ENCODE results near the gene ZNF732. TPM values are rescaled to one million over a fixed set of nuclear protein-coding genes. Genes with fewer than 3 reads are reported as not detected.

The ZNF732 gene
- polyA plus RNA-seq (2013, experiment 1 of 2): 0.25 TPM
- polyA plus RNA-seq (2013, experiment 2 of 2): 0.26 TPM

GRCh38 chr4:304969-305680 lies at the start of gene ZNF732:
Gene ZNF732, minus strand, starts transcription at chr4:305474. Its CDS starts 164 bp downstream, at chr4:305310.
- 1% methylated on average over 52 of the region's 53 CpGs for WGBS
- Histone ChIP-seq H4K91ac (ENCODE audit: low read length) (no peak within 1 kb of the TSS), H3K23ac (ENCODE audit: low read length in 2 of 2) (no peak within 1 kb of the TSS)

GRCh38 chr4:340011-340410 lies 34.7 kb upstream of the ZNF732 start:
- 83% methylated on average over 4 of the region's 4 CpGs for WGBS
- H4K8ac ChIP-seq (ENCODE audit: low read length): no peak overlapping the region
- H2BK12ac ChIP-seq (ENCODE audit: low read length in 2 of 2): no peak overlapping the region
- H3K9ac ChIP-seq (ENCODE audit: low read length): no peak overlapping the region
- no peak overlapping the region for H2BK120ac ChIP-seq (ENCODE audit: low read depth, low read length)
- no peak overlapping the region for H3K14ac ChIP-seq (ENCODE audit: low read length in 2 of 2)
- H3K27me3 ChIP-seq (ENCODE audit: control insufficient read depth in 1 of 2, insufficient read depth in 1 of 2, low read length in 2 of 2): no peaks in the 10 kb centered on the region
- peak overlapping the region in 1 of 2 experiments; percentile 41 for H3K4me3 ChIP-seq (ENCODE audit: insufficient read depth in 1 of 2, low read depth in 1 of 2, low read length in 2 of 2)
- no peak overlapping the region for H3K27ac ChIP-seq (ENCODE audit: low read length, poor library complexity, severe bottlenecking)
- no peak overlapping the region for H3K23ac ChIP-seq (ENCODE audit: low read length in 2 of 2)
- peaks cover 7 to 43% of the 10 kb centered on the region in 2 experiments for H3K36me3 ChIP-seq (ENCODE audit: control insufficient read depth in 1 of 2, insufficient read depth in 2 of 2, low read depth in 1 of 2, low read length in 2 of 2)
- H4K91ac ChIP-seq (ENCODE audit: low read length): no peak overlapping the region
- DNase-seq: no peak
- no peak overlapping the region for H3K4ac ChIP-seq (ENCODE audit: low read depth in 1 of 2, low read length in 2 of 2)
- H3K18ac ChIP-seq (ENCODE audit: low read depth in 1 of 2, low read length in 2 of 2): no peak overlapping the region
- no peak overlapping the region for H3K4me2 ChIP-seq (ENCODE audit: low read length, poor library complexity, severe bottlenecking)
- H2AFZ ChIP-seq (ENCODE audit: low read depth, low read length): no peak overlapping the region
- H3K9me3 ChIP-seq (ENCODE audit: control insufficient read depth, low read length): peaks cover 54% of the 10 kb centered on the region
- H2BK5ac ChIP-seq (ENCODE audit: low read depth, low read length, poor library complexity, severe bottlenecking): no peak overlapping the region
- no peak overlapping the region for H2BK15ac ChIP-seq (ENCODE audit: low read depth, poor library complexity, severe bottlenecking)
- peaks cover 13% of the 10 kb centered on the region for H3K4me1 ChIP-seq (ENCODE audit: control insufficient read depth, insufficient read depth, low read depth, low read length)
- H3K79me1 ChIP-seq (replicated peaks; ENCODE audit: low read length, poor library complexity, severe bottlenecking): peaks cover 17% of the 10 kb centered on the region
- H2AK5ac ChIP-seq (ENCODE audit: low read length, severe bottlenecking): no peak overlapping the region

More at GRCh38 chr4:304969-305680, at the start of gene ZNF732:
- peak; percentile 85 for DNase-seq
- peaks cover 73% of the 10 kb centered on the region for H3K9me3 ChIP-seq (ENCODE audit: control insufficient read depth, low read length)
- no peak within 1 kb of the TSS for H2BK15ac ChIP-seq (ENCODE audit: low read depth, poor library complexity, severe bottlenecking)
- peaks cover 0 to 5% of the 10 kb centered on the region in 2 experiments for H3K27me3 ChIP-seq (ENCODE audit: control insufficient read depth in 1 of 2, insufficient read depth in 1 of 2, low read length in 2 of 2)
- H3K4me2 ChIP-seq (ENCODE audit: low read length, poor library complexity, severe bottlenecking): peak within 1 kb of the TSS; percentile 71
- no peak within 1 kb of the TSS for H2BK120ac ChIP-seq (ENCODE audit: low read depth, low read length)
- peaks cover 5% of the 10 kb centered on the region for H3K4me1 ChIP-seq (ENCODE audit: control insufficient read depth, insufficient read depth, low read depth, low read length)
- H3K18ac ChIP-seq (ENCODE audit: low read depth in 1 of 2, low read length in 2 of 2): peak within 1 kb of the TSS in 1 of 2 experiments; percentile 18
- no peak within 1 kb of the TSS for H3K14ac ChIP-seq (ENCODE audit: low read length in 2 of 2)
- H4K8ac ChIP-seq (ENCODE audit: low read length): peak within 1 kb of the TSS; percentile 35
- no peak within 1 kb of the TSS for H2AK5ac ChIP-seq (ENCODE audit: low read length, severe bottlenecking)
- no peak within 1 kb of the TSS for H2BK12ac ChIP-seq (ENCODE audit: low read length in 2 of 2)
- peak within 1 kb of the TSS; percentile 72 for H2AFZ ChIP-seq (ENCODE audit: low read depth, low read length)
- no peak within 1 kb of the TSS for H3K4ac ChIP-seq (ENCODE audit: low read depth in 1 of 2, low read length in 2 of 2)
- no peaks in the 10 kb centered on the region for H3K36me3 ChIP-seq (ENCODE audit: control insufficient read depth in 1 of 2, insufficient read depth in 2 of 2, low read depth in 1 of 2, low read length in 2 of 2)
- no peak within 1 kb of the TSS for H3K27ac ChIP-seq (ENCODE audit: low read length, poor library complexity, severe bottlenecking)
- peaks cover 8% of the 10 kb centered on the region for H3K79me1 ChIP-seq (replicated peaks; ENCODE audit: low read length, poor library complexity, severe bottlenecking)
- H2BK5ac ChIP-seq (ENCODE audit: low read depth, low read length, poor library complexity, severe bottlenecking): no peak within 1 kb of the TSS
- H3K9ac ChIP-seq (ENCODE audit: low read length): no peak within 1 kb of the TSS
- H3K4me3 ChIP-seq (ENCODE audit: insufficient read depth in 1 of 2, low read depth in 1 of 2, low read length in 2 of 2): peak within 1 kb of the TSS; percentile 44 to 68

GRCh38 chr4:338759-339097 lies 33.5 kb upstream of the ZNF732 start:
- H3K4me2 ChIP-seq (ENCODE audit: low read length, poor library complexity, severe bottlenecking): peak overlapping the region; percentile 82

DNA sequence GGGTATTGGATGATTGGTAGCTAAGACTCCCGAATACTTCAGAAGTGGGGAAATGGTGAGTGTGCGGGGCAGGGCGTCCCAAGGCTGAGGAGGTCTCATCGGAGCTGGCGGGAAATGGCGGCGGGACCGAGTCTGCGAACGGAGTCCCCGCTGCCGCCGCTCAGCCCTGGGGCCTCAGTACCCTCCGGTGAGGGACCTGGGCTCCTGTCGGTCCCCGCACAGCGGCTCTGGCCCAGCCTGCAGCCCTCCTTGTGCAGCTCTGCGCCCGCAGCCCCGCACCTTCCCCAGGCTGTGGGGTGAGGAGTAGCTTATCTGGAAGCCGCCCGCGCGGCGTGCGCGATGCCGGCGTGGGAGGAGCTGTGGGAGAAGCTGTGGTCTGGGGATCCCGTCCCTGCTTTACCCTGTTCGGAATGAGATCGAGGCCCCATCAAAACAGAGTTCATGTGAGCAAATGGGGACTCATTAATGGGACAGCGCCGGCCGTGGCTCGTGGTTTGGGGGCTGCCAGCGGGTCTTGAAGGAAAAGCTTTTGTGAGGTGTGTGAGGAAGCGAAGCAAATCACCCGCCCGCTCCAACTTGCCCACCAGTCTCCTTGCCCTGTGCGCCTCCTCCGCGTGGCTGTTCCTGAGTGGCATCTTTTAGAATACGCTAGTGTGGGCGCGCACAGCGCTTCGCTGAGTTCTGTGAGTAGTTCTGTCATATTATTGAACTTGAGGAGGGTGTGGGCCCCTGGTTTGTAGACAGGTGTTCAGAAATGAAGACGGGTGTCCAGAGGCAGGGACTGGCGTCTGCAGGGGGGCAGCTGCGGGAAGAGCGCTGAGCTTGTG lies 32.9 kb upstream of the ZNF732 start:
- peak overlapping the region; percentile 83 to 95 for H3K4me3 ChIP-seq (ENCODE audit: insufficient read depth in 1 of 2, low read depth in 1 of 2, low read length in 2 of 2)
- peak; percentile 72 for DNase-seq
- H3K4ac ChIP-seq (ENCODE audit: low read depth in 1 of 2, low read length in 2 of 2): peak overlapping the region in 1 of 2 experiments; percentile 13
- H2BK12ac ChIP-seq (ENCODE audit: low read length in 2 of 2): no peak overlapping the region
- peaks cover 17% of the 10 kb centered on the region for H3K79me1 ChIP-seq (replicated peaks; ENCODE audit: low read length, poor library complexity, severe bottlenecking)
- H2BK15ac ChIP-seq (ENCODE audit: low read depth, poor library complexity, severe bottlenecking): no peak overlapping the region
- H3K9ac ChIP-seq (ENCODE audit: low read length): peak overlapping the region; percentile 97
- H3K27ac ChIP-seq (ENCODE audit: low read length, poor library complexity, severe bottlenecking): peak overlapping the region; percentile 83
- peak overlapping the region; percentile 82 for H3K4me2 ChIP-seq (ENCODE audit: low read length, poor library complexity, severe bottlenecking)
- no peak overlapping the region for H2AK5ac ChIP-seq (ENCODE audit: low read length, severe bottlenecking)
- 2% methylated on average over 48 of the region's 52 CpGs for WGBS
- peaks cover 4 to 27% of the 10 kb centered on the region in 2 experiments for H3K36me3 ChIP-seq (ENCODE audit: control insufficient read depth in 1 of 2, insufficient read depth in 2 of 2, low read depth in 1 of 2, low read length in 2 of 2)
- H4K91ac ChIP-seq (ENCODE audit: low read length): peak overlapping the region; percentile 70
- no peaks in the 10 kb centered on the region for H3K27me3 ChIP-seq (ENCODE audit: control insufficient read depth in 1 of 2, insufficient read depth in 1 of 2, low read length in 2 of 2)
- peaks cover 13% of the 10 kb centered on the region for H3K4me1 ChIP-seq (ENCODE audit: control insufficient read depth, insufficient read depth, low read depth, low read length)
- H4K8ac ChIP-seq (ENCODE audit: low read length): peak overlapping the region; percentile 43
- H3K23ac ChIP-seq (ENCODE audit: low read length in 2 of 2): peak overlapping the region in 1 of 2 experiments; percentile 77
- H2AFZ ChIP-seq (ENCODE audit: low read depth, low read length): peak overlapping the region; percentile 30
- H3K14ac ChIP-seq (ENCODE audit: low read length in 2 of 2): peak overlapping the region in 1 of 2 experiments; percentile 1
- no peak overlapping the region for H2BK120ac ChIP-seq (ENCODE audit: low read depth, low read length)
- H3K18ac ChIP-seq (ENCODE audit: low read depth in 1 of 2, low read length in 2 of 2): peak overlapping the region in 1 of 2 experiments; percentile 86
- no peak overlapping the region for H2BK5ac ChIP-seq (ENCODE audit: low read depth, low read length, poor library complexity, severe bottlenecking)
- peaks cover 49% of the 10 kb centered on the region for H3K9me3 ChIP-seq (ENCODE audit: control insufficient read depth, low read length)

More at GRCh38 chr4:338759-339097, 33.5 kb upstream of the ZNF732 start:
- Histone ChIP-seq H3K4ac (ENCODE audit: low read depth in 1 of 2, low read length in 2 of 2) (no peak overlapping the region), H2AK5ac (ENCODE audit: low read length, severe bottlenecking) (no peak overlapping the region), H3K27ac (ENCODE audit: low read length, poor library complexity, severe bottlenecking) (no peak overlapping the region), H3K14ac (ENCODE audit: low read length in 2 of 2) (no peak overlapping the region), H3K18ac (ENCODE audit: low read depth in 1 of 2, low read length in 2 of 2) (no peak overlapping the region), H2BK15ac (ENCODE audit: low read depth, poor library complexity, severe bottlenecking) (no peak overlapping the region), H2BK12ac (ENCODE audit: low read length in 2 of 2) (no peak overlapping the region), H3K79me1 (replicated peaks; ENCODE audit: low read length, poor library complexity, severe bottlenecking) (peaks cover 17% of the 10 kb centered on the region), H4K91ac (ENCODE audit: low read length) (no peak overlapping the region), H3K9me3 (ENCODE audit: control insufficient read depth, low read length) (peaks cover 50% of the 10 kb centered on the region), H3K23ac (ENCODE audit: low read length in 2 of 2) (no peak overlapping the region), H3K36me3 (ENCODE audit: control insufficient read depth in 1 of 2, insufficient read depth in 2 of 2, low read depth in 1 of 2, low read length in 2 of 2) (peaks cover 4 to 30% of the 10 kb centered on the region in 2 experiments), H2BK5ac (ENCODE audit: low read depth, low read length, poor library complexity, severe bottlenecking) (no peak overlapping the region), H3K27me3 (ENCODE audit: control insufficient read depth in 1 of 2, insufficient read depth in 1 of 2, low read length in 2 of 2) (no peaks in the 10 kb centered on the region), H2BK120ac (ENCODE audit: low read depth, low read length) (no peak overlapping the region), H2AFZ (ENCODE audit: low read depth, low read length) (no peak overlapping the region), H3K9ac (ENCODE audit: low read length) (peak overlapping the region; percentile 97), H3K4me1 (ENCODE audit: control insufficient read depth, insufficient read depth, low read depth, low read length) (peaks cover 13% of the 10 kb centered on the region), H4K8ac (ENCODE audit: low read length) (no peak overlapping the region), H3K4me3 (ENCODE audit: insufficient read depth in 1 of 2, low read depth in 1 of 2, low read length in 2 of 2) (peak overlapping the region; percentile 83 to 95)
- DNase-seq: peak; percentile 6
- 36% methylated on average over 13 of the region's 13 CpGs for WGBS
